Glomerular endothelial cell (primary cell): ENCODE results near the gene TEAD1. TPM values are rescaled to one million over a fixed set of nuclear protein-coding genes. Genes with fewer than 3 reads are reported as not detected.
A peak's percentile ranks its signal among the peaks of the same experiment; 100 is the strongest.

Source experiments
- DNase-seq: peaks from one replicate; pipeline ENCODE4 v3.0.0-alpha.2; 2011; ENCODE audit warnings: low read depth, low spot score; ENCODE audit errors: extremely low read depth
- total RNA-seq: library from RNA; depleted of rRNA; stranded (reverse); fragments of >200 nt; gene quantifications from 2 replicates; pipeline ENCODE4 v1.2.3, GENCODE V29; 2015

The TEAD1 gene
- total RNA-seq, 1 donor from 2014 or later: 55.5 TPM

- DNase-seq: no peak
These were observed 208.4 kb downstream of the TEAD1 start for GRCh38 chr11:12882670-12883069.

GRCh38 chr11:12884751-12885318 lies 210.6 kb downstream of the TEAD1 start:
- DNase-seq: no peak

- DNase-seq: no peak
These were observed 211.6 kb downstream of the TEAD1 start for GRCh38 chr11:12885717-12886239.

- no peak for DNase-seq
These were observed 212.3 kb downstream of the TEAD1 start for GRCh38 chr11:12886508-12886907.

GRCh38 chr11:12888525-12889158 lies 214.4 kb downstream of the TEAD1 start:
- peak; percentile 80 for DNase-seq

GRCh38 chr11:12889243-12889642 lies 215.0 kb downstream of the TEAD1 start:
- no peak for DNase-seq

GRCh38 chr11:12890476-12890875 lies 216.3 kb downstream of the TEAD1 start:
- no peak for DNase-seq

GRCh38 chr11:12893787-12894672 lies 219.8 kb downstream of the TEAD1 start:
- peak; percentile 33 for DNase-seq

- no peak for DNase-seq
These were observed 223.2 kb downstream of the TEAD1 start for GRCh38 chr11:12897390-12897789.

- no peak for DNase-seq
These were observed 223.6 kb downstream of the TEAD1 start for GRCh38 chr11:12897867-12898266.

GRCh38 chr11:12900496-12900895 lies 226.3 kb downstream of the TEAD1 start:
- DNase-seq: peak; percentile 86

GRCh38 chr11:12901272-12901671 lies 227.1 kb downstream of the TEAD1 start:
- no peak for DNase-seq

GRCh38 chr11:12901874-12902481 lies 227.8 kb downstream of the TEAD1 start:
- DNase-seq: no peak

- DNase-seq: no peak
These were observed 228.7 kb downstream of the TEAD1 start for GRCh38 chr11:12902791-12903486.

GRCh38 chr11:12905435-12905834 lies 231.2 kb downstream of the TEAD1 start:
- no peak for DNase-seq

GRCh38 chr11:12906501-12906900 lies 232.3 kb downstream of the TEAD1 start:
- DNase-seq: no peak

GRCh38 chr11:12909879-12910278 lies 235.7 kb downstream of the TEAD1 start:
- DNase-seq: no peak

GRCh38 chr11:12914400-12914912 lies 240.2 kb downstream of the TEAD1 start:
- DNase-seq: no peak

- DNase-seq: no peak
These were observed 240.9 kb downstream of the TEAD1 start for GRCh38 chr11:12915093-12915492.

GRCh38 chr11:12917822-12918221 lies 243.6 kb downstream of the TEAD1 start:
- no peak for DNase-seq
